ENCODE data around the gene BMPR1A. TPM values are rescaled to one million over a fixed set of nuclear protein-coding genes. Genes with fewer than 3 reads are reported as not detected.
"Not testable (repeated sequence)": the region's sequence is repeated elsewhere in the genome, so short reads cannot be mapped to it uniquely, and the experiment has no call there.

Gene BMPR1A
- total RNA-seq, 2 donors from 2014 or later, result 38.9 to 50.9 TPM

DNA sequence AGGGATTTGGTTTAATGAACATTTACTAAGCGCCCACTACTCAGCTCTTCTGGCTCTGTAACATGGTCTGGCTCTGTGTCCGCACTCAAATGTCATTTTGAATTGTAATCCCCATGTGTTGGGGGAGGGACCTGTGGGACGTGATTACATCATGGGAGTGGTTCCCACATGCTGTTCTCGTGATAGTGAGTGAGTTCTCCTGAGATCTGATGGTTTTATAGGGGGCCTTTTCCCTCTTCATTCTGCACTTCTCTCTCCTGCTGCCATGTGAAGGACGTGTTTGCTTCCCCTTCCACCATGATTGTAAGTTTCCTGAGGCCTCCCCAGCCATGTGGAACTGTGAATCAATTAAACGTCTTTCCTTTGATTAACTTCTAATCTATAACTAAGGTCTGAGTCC is 224.6 kb downstream of the BMPR1A start:
- ATAC-seq; intact Hi-C loops (cut with DNase I, micrococcal nuclease): not testable (repeated sequence)

GRCh38 chr10:86981716-86982115 is 225.3 kb downstream of the BMPR1A start:
- intact Hi-C loops (cut with DNase I, micrococcal nuclease), result no loop called here
- DNase-seq, result no peak
- no peak for ATAC-seq

More for the DNA sequence above, 224.6 kb downstream of the BMPR1A start:
- not testable (repeated sequence) for DNase-seq

Other genes with a start within 250 kb of the BMPR1A start
- 10 to 100 TPM; 32.8 to 33.6 TPM for gene WAPL, start 234.8 kb upstream of the BMPR1A start, total RNA-seq
- gene OPN4, start 102.1 kb upstream of the BMPR1A start, total RNA-seq, result under 1 TPM; 0.15 to 0.20 TPM
- gene LDB3, start 88.1 kb upstream of the BMPR1A start, total RNA-seq, result 1 to 10 TPM in 1 of 2 donors, under 1 TPM in 1; 0.31 to 4.3 TPM
- gene MMRN2, start 201.0 kb downstream of the BMPR1A start, total RNA-seq, result 1 to 10 TPM; 6.0 to 7.8 TPM
- 1 to 10 TPM; 2.6 to 6.8 TPM for gene SNCG, start 202.0 kb downstream of the BMPR1A start, total RNA-seq
- gene ADIRF, start 211.9 kb downstream of the BMPR1A start, total RNA-seq, result 100 to 1,000 TPM in 1 of 2 donors, 10 to 100 TPM in 1; 73.1 to 147 TPM

Measured in left colon (tissue), 2 donors.